ENCODE results near the gene RPS6KA2. TPM values are rescaled to one million over a fixed set of nuclear protein-coding genes. Genes with fewer than 3 reads are reported as not detected.
"Not testable (repeated sequence)": the region's sequence is repeated elsewhere in the genome, so short reads cannot be mapped to it uniquely, and the experiment has no call there.

RPS6KA2 gene
- total and polyA plus RNA-seq, 7 experiments from 2014 or later = 4.5 to 17.1 (median 6.6) TPM

GRCh38 chr6:166586424-166587156 lies 40.5 kb downstream of the RPS6KA2 start, which contains the start of gene RAMACL:
TSS of gene RAMACL (minus strand) at chr6:166586678. CDS start at chr6:166586477, 201 bp downstream.
- Mint-ChIP-seq H3K27me3 (no peaks in the 10 kb centered on the region), H3K9me3 (no peaks in the 10 kb centered on the region), H3K4me1 (peaks cover 0 to 18% (median 12%) of the 10 kb centered on the region in 7 donors), H3K36me3 (no peaks in the 10 kb centered on the region), H3K27ac (no peak within 1 kb of the TSS), H3K4me3 (no peak within 1 kb of the TSS)
- Histone ChIP-seq H3K27me3 (ENCODE audit: control insufficient read depth in 2 of 2, insufficient read depth in 2 of 2, low read length in 2 of 2) (no peaks in the 10 kb centered on the region), H3K4me1 (ENCODE audit: control insufficient read depth in 2 of 2, insufficient read depth in 2 of 2, low read length in 2 of 2) (peaks cover 0 to 5% of the 10 kb centered on the region in 2 donors), H3K9me3 (ENCODE audit: control insufficient read depth in 2 of 3, low read length in 3 of 3) (no peaks in the 10 kb centered on the region), H3K27ac (ENCODE audit: low read depth, low read length) (no peak within 1 kb of the TSS), H3K36me3 (ENCODE audit: control insufficient read depth in 2 of 3, insufficient read depth in 3 of 3, low read length in 3 of 3) (no peaks in the 10 kb centered on the region), H3K4me3 (ENCODE audit: low read length) (no peak within 1 kb of the TSS)
- peak in 8 of 9 donors; percentile 28 to 61 (median 40) for DNase-seq
- peak; percentile 86 for ATAC-seq
- ChIA-PET CTCF (no interaction called here), POLR2A (no interaction called here)
- intact Hi-C loops (cut with micrococcal nuclease) = loop anchor here (1.0 to 2.0 kb wide), 2 partner anchors 40 to 41 kb away; partner anchors contain the start of gene RPS6KA2 (in 2 of the 2)

- H3K4me3 Mint-ChIP-seq = no peak overlapping the region
- ATAC-seq (no peak), DNase-seq (no peak)
- H3K4me1 Mint-ChIP-seq = peaks cover 0 to 18% (median 12%) of the 10 kb centered on the region in 7 donors
- CTCF ChIA-PET = interaction anchor here (0.6 kb wide), 1 partner anchor 149 kb away, joined by 3 read pairs; no protein-coding TSS in a partner anchor
- H3K27ac ChIP-seq (ENCODE audit: low read depth, low read length) = no peak overlapping the region
- H3K4me3 ChIP-seq (ENCODE audit: low read length) = no peak overlapping the region
- intact Hi-C loops (cut with micrococcal nuclease) = no loop called here
- no peaks in the 10 kb centered on the region for H3K36me3 ChIP-seq (ENCODE audit: control insufficient read depth in 2 of 3, insufficient read depth in 3 of 3, low read length in 3 of 3)
- no peaks in the 10 kb centered on the region for H3K9me3 Mint-ChIP-seq
- no peaks in the 10 kb centered on the region for H3K9me3 ChIP-seq (ENCODE audit: control insufficient read depth in 2 of 3, low read length in 3 of 3)
- peaks cover 0 to 5% of the 10 kb centered on the region in 2 donors for H3K4me1 ChIP-seq (ENCODE audit: control insufficient read depth in 2 of 2, insufficient read depth in 2 of 2, low read length in 2 of 2)
- POLR2A ChIA-PET = no interaction called here
- H3K27me3 Mint-ChIP-seq = no peaks in the 10 kb centered on the region
- no peaks in the 10 kb centered on the region for H3K36me3 Mint-ChIP-seq
- H3K27me3 ChIP-seq (ENCODE audit: control insufficient read depth in 2 of 2, insufficient read depth in 2 of 2, low read length in 2 of 2) = no peaks in the 10 kb centered on the region
- H3K27ac Mint-ChIP-seq = no peak overlapping the region
These were observed 42.1 kb downstream of the RPS6KA2 start for GRCh38 chr6:166584853-166585429.

GRCh38 chr6:166584155-166584554 lies 42.9 kb downstream of the RPS6KA2 start:
- Histone ChIP-seq H3K9me3 (ENCODE audit: control insufficient read depth in 2 of 3, low read length in 3 of 3) (no peaks in the 10 kb centered on the region), H3K4me1 (ENCODE audit: control insufficient read depth in 2 of 2, insufficient read depth in 2 of 2, low read length in 2 of 2) (no peaks in the 10 kb centered on the region), H3K4me3 (ENCODE audit: low read length) (no peak overlapping the region), H3K36me3 (ENCODE audit: control insufficient read depth in 2 of 3, insufficient read depth in 3 of 3, low read length in 3 of 3) (no peaks in the 10 kb centered on the region), H3K27ac (ENCODE audit: low read depth, low read length) (no peak overlapping the region), H3K27me3 (ENCODE audit: control insufficient read depth in 2 of 2, insufficient read depth in 2 of 2, low read length in 2 of 2) (no peaks in the 10 kb centered on the region)
- Mint-ChIP-seq H3K36me3 (no peaks in the 10 kb centered on the region), H3K4me3 (no peak overlapping the region), H3K27me3 (no peaks in the 10 kb centered on the region), H3K27ac (peak overlapping the region in 1 of 9 donors; percentile 31), H3K9me3 (no peaks in the 10 kb centered on the region), H3K4me1 (peaks cover 0 to 10% (median 7%) of the 10 kb centered on the region in 7 donors)
- ChIA-PET POLR2A (no interaction called here), CTCF (interaction anchor here (0.6 kb wide), 1 partner anchor 148 kb away, joined by 3 read pairs; no protein-coding TSS in a partner anchor)
- intact Hi-C loops (cut with micrococcal nuclease) = no loop called here
- DNase-seq (no peak), ATAC-seq (no peak)

GRCh38 chr6:166583230-166583965 lies 43.7 kb downstream of the RPS6KA2 start:
- Histone ChIP-seq H3K4me3 (ENCODE audit: low read length) (no peak overlapping the region), H3K4me1 (ENCODE audit: control insufficient read depth in 2 of 2, insufficient read depth in 2 of 2, low read length in 2 of 2) (no peaks in the 10 kb centered on the region), H3K9me3 (ENCODE audit: control insufficient read depth in 2 of 3, low read length in 3 of 3) (no peaks in the 10 kb centered on the region), H3K27ac (ENCODE audit: low read depth, low read length) (no peak overlapping the region), H3K27me3 (ENCODE audit: control insufficient read depth in 2 of 2, insufficient read depth in 2 of 2, low read length in 2 of 2) (no peaks in the 10 kb centered on the region), H3K36me3 (ENCODE audit: control insufficient read depth in 2 of 3, insufficient read depth in 3 of 3, low read length in 3 of 3) (no peaks in the 10 kb centered on the region)
- no peaks in the 10 kb centered on the region for H3K9me3 Mint-ChIP-seq
- ChIA-PET CTCF (no interaction called here), POLR2A (no interaction called here)
- no peak overlapping the region for H3K4me3 Mint-ChIP-seq
- peaks cover 0 to 3% (median 0%) of the 10 kb centered on the region in 7 donors for H3K4me1 Mint-ChIP-seq
- no peak for DNase-seq
- no peak overlapping the region for H3K27ac Mint-ChIP-seq
- H3K36me3 Mint-ChIP-seq = no peaks in the 10 kb centered on the region
- intact Hi-C loops (cut with micrococcal nuclease) = no loop called here
- no peak for ATAC-seq
- no peaks in the 10 kb centered on the region for H3K27me3 Mint-ChIP-seq

GRCh38 chr6:166582258-166582657 lies 44.8 kb downstream of the RPS6KA2 start:
- ChIA-PET POLR2A (no interaction called here), CTCF (no interaction called here)
- Histone ChIP-seq H3K9me3 (ENCODE audit: control insufficient read depth in 2 of 3, low read length in 3 of 3) (no peaks in the 10 kb centered on the region), H3K36me3 (ENCODE audit: control insufficient read depth in 2 of 3, insufficient read depth in 3 of 3, low read length in 3 of 3) (no peaks in the 10 kb centered on the region), H3K27ac (ENCODE audit: low read depth, low read length) (no peak overlapping the region), H3K27me3 (ENCODE audit: control insufficient read depth in 2 of 2, insufficient read depth in 2 of 2, low read length in 2 of 2) (no peaks in the 10 kb centered on the region), H3K4me3 (ENCODE audit: low read length) (no peak overlapping the region), H3K4me1 (ENCODE audit: control insufficient read depth in 2 of 2, insufficient read depth in 2 of 2, low read length in 2 of 2) (no peaks in the 10 kb centered on the region)
- Mint-ChIP-seq H3K4me3 (no peak overlapping the region), H3K27me3 (no peaks in the 10 kb centered on the region), H3K27ac (no peak overlapping the region), H3K9me3 (peaks cover 0 to 10% (median 3%) of the 10 kb centered on the region in 11 donors), H3K36me3 (peaks cover 0 to 9% (median 5%) of the 10 kb centered on the region in 5 donors), H3K4me1 (peaks cover 0 to 3% (median 0%) of the 10 kb centered on the region in 7 donors)
- intact Hi-C loops (cut with micrococcal nuclease) = no loop called here
- DNase-seq = no peak
- no peak for ATAC-seq

- H3K27ac ChIP-seq (ENCODE audit: low read depth, low read length); CTCF ChIA-PET; H3K27me3 Mint-ChIP-seq; H3K9me3 ChIP-seq (ENCODE audit: control insufficient read depth in 2 of 3, low read length in 3 of 3); DNase-seq; H3K27me3 ChIP-seq (ENCODE audit: control insufficient read depth in 2 of 2, insufficient read depth in 2 of 2, low read length in 2 of 2); H3K4me3 ChIP-seq (ENCODE audit: low read length); H3K36me3 ChIP-seq (ENCODE audit: control insufficient read depth in 2 of 3, insufficient read depth in 3 of 3, low read length in 3 of 3); H3K4me1 ChIP-seq (ENCODE audit: control insufficient read depth in 2 of 2, insufficient read depth in 2 of 2, low read length in 2 of 2); POLR2A ChIA-PET; H3K4me3 Mint-ChIP-seq; intact Hi-C loops (cut with micrococcal nuclease); H3K27ac Mint-ChIP-seq; H3K36me3 Mint-ChIP-seq; ATAC-seq; H3K4me1 Mint-ChIP-seq: not testable (repeated sequence)
- H3K9me3 Mint-ChIP-seq = peaks cover 0 to 13% (median 3%) of the 10 kb centered on the region in 11 donors
These were observed 45.2 kb downstream of the RPS6KA2 start for GRCh38 chr6:166581801-166582200.
